Osteocyte (in vitro differentiated cells): ENCODE data around the gene TSPAN6. TPM values are rescaled to one million over a fixed set of nuclear protein-coding genes. Genes with fewer than 3 reads are reported as not detected.

Experiments
- DNase-seq: peaks from one replicate; pipeline ENCODE4 v3.0.0; 2021; ENCODE audit warnings: mixed read lengths; ENCODE audit not compliant: unreplicated experiment; ENCODE audit errors: extremely low spot score
- H3K27ac Mint-ChIP-seq: one replicate; pipeline ENCODE4 v1.8.0; 2021; ENCODE audit warnings: mild to moderate bottlenecking, mixed read lengths; ENCODE audit not compliant: unreplicated experiment
- H3K27me3 Mint-ChIP-seq: one replicate; pipeline ENCODE4 v1.8.0; 2021; ENCODE audit warnings: mixed read lengths; ENCODE audit not compliant: unreplicated experiment
- H3K36me3 Mint-ChIP-seq: one replicate; pipeline ENCODE4 v1.8.0; 2021; ENCODE audit warnings: mixed read lengths; ENCODE audit not compliant: unreplicated experiment
- H3K4me1 Mint-ChIP-seq: one replicate; pipeline ENCODE4 v1.8.0; 2021; ENCODE audit warnings: mixed read lengths; ENCODE audit not compliant: unreplicated experiment
- H3K4me3 Mint-ChIP-seq: one replicate; pipeline ENCODE4 v1.8.0; 2021; ENCODE audit warnings: mild to moderate bottlenecking, moderate library complexity, mixed read lengths; ENCODE audit not compliant: unreplicated experiment
- H3K9me3 Mint-ChIP-seq: one replicate; pipeline ENCODE4 v1.8.0; 2021; ENCODE audit warnings: mixed read lengths; ENCODE audit not compliant: unreplicated experiment
- total RNA-seq: library from RNA; stranded (reverse); gene quantifications from 2 replicates; pipeline ENCODE4 v1.2.1, GENCODE V29; 2021
- TF ChIP-seq, protein P1 (sequence below): fragments of 200-600 bp; sonication (generic); IDR thresholded peaks from 2 replicates; pipeline ENCODE4 v1.5.0; 2021; ENCODE audit warnings: antibody characterized with exemption, mild to moderate bottlenecking, moderate library complexity

The TSPAN6 gene
- total RNA-seq, 1 donor from 2014 or later: 49.3 TPM

DNA sequence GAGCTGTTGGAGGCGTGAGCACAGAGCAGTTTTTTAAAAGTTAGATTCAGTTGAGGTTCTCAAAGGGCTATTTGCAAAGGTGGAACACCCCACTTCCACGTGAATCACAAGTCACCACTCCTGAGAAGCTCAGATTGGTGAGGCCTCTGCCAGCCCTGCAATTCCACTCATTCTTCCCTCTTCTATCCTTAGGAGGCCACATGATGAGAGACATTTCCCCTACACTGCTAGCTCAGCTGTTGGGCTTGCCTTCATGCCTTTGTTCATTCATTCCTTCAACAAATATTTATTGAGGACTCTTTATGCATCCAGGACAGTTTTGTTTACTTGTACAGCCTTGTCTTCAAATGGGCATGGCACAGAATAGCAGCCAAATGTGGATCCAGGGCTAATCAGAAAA lies 11.1 kb upstream of the TSPAN6 start:
- no peak for DNase-seq
- Mint-ChIP-seq H3K9me3 (peaks cover 7% of the 10 kb centered on the region), H3K27ac (peak overlapping the region; percentile 98), H3K4me3 (no peak overlapping the region), H3K36me3 (no peaks in the 10 kb centered on the region), H3K27me3 (no peaks in the 10 kb centered on the region), H3K4me1 (peaks cover 69% of the 10 kb centered on the region)
- TF ChIP-seq, protein P1, sequence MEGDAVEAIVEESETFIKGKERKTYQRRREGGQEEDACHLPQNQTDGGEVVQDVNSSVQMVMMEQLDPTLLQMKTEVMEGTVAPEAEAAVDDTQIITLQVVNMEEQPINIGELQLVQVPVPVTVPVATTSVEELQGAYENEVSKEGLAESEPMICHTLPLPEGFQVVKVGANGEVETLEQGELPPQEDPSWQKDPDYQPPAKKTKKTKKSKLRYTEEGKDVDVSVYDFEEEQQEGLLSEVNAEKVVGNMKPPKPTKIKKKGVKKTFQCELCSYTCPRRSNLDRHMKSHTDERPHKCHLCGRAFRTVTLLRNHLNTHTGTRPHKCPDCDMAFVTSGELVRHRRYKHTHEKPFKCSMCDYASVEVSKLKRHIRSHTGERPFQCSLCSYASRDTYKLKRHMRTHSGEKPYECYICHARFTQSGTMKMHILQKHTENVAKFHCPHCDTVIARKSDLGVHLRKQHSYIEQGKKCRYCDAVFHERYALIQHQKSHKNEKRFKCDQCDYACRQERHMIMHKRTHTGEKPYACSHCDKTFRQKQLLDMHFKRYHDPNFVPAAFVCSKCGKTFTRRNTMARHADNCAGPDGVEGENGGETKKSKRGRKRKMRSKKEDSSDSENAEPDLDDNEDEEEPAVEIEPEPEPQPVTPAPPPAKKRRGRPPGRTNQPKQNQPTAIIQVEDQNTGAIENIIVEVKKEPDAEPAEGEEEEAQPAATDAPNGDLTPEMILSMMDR: no peak

DNA sequence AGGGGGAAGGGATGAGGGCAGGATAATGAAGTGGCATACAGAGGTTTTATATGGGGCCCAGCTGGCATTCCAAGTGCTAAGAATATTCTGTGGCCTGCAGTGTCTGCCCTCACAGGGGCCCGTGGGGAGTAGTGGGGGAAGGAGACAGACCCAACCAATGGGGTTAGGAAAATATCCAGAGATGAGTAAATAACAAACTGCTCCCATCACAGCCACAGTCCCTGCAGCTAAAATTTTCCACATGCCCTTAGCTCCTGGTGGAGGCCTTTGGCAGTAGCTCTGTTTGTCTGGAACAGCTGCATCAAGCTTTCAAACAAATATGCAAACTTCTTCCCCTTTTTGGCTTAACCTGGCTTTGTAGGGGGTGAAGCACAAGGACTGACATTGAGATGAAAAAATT lies 10.5 kb upstream of the TSPAN6 start:
- DNase-seq: peak; percentile 85
- Mint-ChIP-seq H3K9me3 (peaks cover 4% of the 10 kb centered on the region), H3K4me3 (no peak overlapping the region), H3K27me3 (no peaks in the 10 kb centered on the region), H3K4me1 (peaks cover 73% of the 10 kb centered on the region), H3K36me3 (no peaks in the 10 kb centered on the region), H3K27ac (peak overlapping the region; percentile 98)
- TF ChIP-seq, protein P1: peak; percentile 44

DNA sequence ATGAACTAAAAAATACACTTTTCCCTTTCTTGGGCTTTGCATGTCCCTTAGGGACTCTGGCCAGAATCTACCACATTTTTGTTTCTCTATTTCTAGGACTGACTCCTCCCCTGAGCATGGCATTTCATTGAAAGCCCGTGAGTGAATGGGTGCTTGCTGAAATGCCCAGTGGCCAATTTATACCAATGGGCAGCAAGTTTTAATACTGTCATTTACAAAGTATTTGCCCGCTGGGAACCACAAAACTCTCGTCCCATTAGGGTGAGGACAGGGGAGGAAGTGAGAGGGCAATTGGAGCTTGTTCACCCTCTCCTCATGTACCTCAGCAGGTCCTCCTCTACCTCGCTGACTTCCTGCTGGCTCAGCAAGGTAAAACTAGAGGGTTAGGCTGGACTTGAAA lies 8.5 kb upstream of the TSPAN6 start:
- H3K27ac Mint-ChIP-seq: peak overlapping the region; percentile 93
- TF ChIP-seq, protein P1: no peak
- H3K27me3 Mint-ChIP-seq: no peaks in the 10 kb centered on the region
- no peak for DNase-seq
- H3K4me3 Mint-ChIP-seq: peak overlapping the region; percentile 77
- H3K4me1 Mint-ChIP-seq: peaks cover 69% of the 10 kb centered on the region
- no peaks in the 10 kb centered on the region for H3K36me3 Mint-ChIP-seq
- peaks cover 5% of the 10 kb centered on the region for H3K9me3 Mint-ChIP-seq

DNA sequence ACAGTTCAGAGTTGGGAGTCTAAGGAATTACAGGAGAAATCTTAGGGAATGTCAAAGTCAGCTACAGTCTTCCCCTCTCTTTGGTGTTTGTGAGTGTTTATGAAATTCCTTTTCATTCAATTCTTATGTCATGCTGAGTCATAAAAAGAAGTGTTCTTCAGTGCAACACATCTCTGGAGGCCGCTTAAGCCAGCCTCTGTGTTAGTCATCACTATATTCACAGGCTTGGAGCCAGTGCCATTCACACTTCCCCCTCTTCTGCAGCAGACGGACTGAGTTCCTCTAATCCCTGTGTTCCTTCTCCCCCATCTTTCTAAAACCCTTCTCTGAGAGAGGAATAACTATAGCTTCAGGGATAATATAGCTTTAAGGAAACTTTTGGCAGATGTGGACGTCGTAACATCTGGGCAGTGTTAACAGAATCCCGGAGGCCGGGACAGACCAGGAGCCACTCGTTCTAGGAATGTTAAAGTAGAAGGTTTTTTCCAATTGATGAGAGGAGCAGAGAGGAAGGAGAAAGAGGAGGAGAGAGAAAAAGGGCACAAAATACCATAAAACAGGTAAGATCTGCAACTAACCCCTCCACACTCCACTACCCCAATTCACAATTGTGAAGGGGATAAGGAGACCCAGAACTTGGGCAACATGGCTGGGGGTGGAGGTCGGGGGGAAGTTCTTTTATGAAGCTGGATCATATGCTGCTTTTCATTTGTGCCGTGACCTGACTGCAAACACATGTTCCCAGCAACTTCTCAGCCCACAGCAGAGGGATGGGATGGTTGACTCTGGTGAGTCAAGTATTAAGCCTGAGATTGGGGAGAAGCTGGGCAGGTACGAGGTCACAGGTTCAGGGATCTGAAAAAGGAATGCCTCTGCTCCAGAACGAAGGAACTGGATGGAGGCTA lies 7.6 kb upstream of the TSPAN6 start, which contains the start of gene SRPX2:
Gene SRPX2 (plus strand): TSS at position 244 of the 905 bp plus-strand sequence. CDS start 2,124 bp downstream, outside the sequence.
- DNase-seq: no peak
- Mint-ChIP-seq H3K4me1 (peaks cover 61% of the 10 kb centered on the region), H3K9me3 (peaks cover 5% of the 10 kb centered on the region), H3K27ac (peak within 1 kb of the TSS; percentile 93), H3K36me3 (no peaks in the 10 kb centered on the region), H3K27me3 (no peaks in the 10 kb centered on the region), H3K4me3 (peak within 1 kb of the TSS; percentile 77)
- TF ChIP-seq, protein P1: no peak

DNA sequence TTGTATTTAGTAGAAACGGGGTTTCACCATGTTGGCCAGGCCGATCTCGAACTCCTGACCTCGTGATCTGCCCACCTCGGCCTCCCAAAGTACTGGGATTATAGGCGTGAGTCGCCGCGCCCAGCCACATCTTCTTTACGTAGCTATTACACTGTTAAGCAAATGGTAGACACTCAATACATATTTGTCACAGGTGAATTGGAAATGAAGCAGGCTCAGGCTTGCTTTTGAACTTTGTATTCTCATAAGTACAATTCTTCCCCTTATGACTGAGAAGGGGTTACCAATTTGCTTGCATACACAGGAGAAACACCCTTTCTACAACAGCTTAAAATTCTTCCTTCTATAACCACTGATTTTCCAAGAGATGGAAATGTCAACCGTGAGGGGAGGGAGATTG lies 6.6 kb upstream of the TSPAN6 start:
- no peak for DNase-seq
- peaks cover 6% of the 10 kb centered on the region for H3K9me3 Mint-ChIP-seq
- H3K4me1 Mint-ChIP-seq: peaks cover 56% of the 10 kb centered on the region
- TF ChIP-seq, protein P1: no peak
- no peaks in the 10 kb centered on the region for H3K27me3 Mint-ChIP-seq
- no peak overlapping the region for H3K4me3 Mint-ChIP-seq
- peak overlapping the region; percentile 93 for H3K27ac Mint-ChIP-seq
- H3K36me3 Mint-ChIP-seq: no peaks in the 10 kb centered on the region
